Stimulated activated CD4-positive, alpha-beta T cell treated with anti-CD3 and anti-CD28 coated beads, Interleukin-2, amount 100 ng/mL, for 4 hours (primary cell): ENCODE measurements around the gene LTBP1.
"Not testable (repeated sequence)": the region's sequence is repeated elsewhere in the genome, so short reads cannot be mapped to it uniquely, and the experiment has no call there.

Experiments
- DNase-seq: peaks from one replicate; pipeline ENCODE4 v3.0.0-alpha.2; 2020; ENCODE audit warnings: low read depth

Gene LTBP1

GRCh38 chr2:33430856-33431255 is 484.1 kb downstream of the LTBP1 start:
- DNase-seq = no peak

- no peak for DNase-seq
Observed at GRCh38 chr2:33432871-33433270, 486.1 kb downstream of the LTBP1 start.

GRCh38 chr2:33433279-33434235 is 486.8 kb downstream of the LTBP1 start:
- DNase-seq = no peak

- no peak for DNase-seq
Observed at GRCh38 chr2:33435518-33435917, 488.8 kb downstream of the LTBP1 start.

GRCh38 chr2:33436083-33436482 is 489.3 kb downstream of the LTBP1 start:
- DNase-seq = no peak

GRCh38 chr2:33437297-33437696 is 490.5 kb downstream of the LTBP1 start:
- no peak for DNase-seq

GRCh38 chr2:33437815-33438214 is 491.1 kb downstream of the LTBP1 start:
- DNase-seq = no peak

- DNase-seq = no peak
Observed at GRCh38 chr2:33441235-33441810, 494.6 kb downstream of the LTBP1 start.

GRCh38 chr2:33442052-33442451 is 495.3 kb downstream of the LTBP1 start:
- DNase-seq = not testable (repeated sequence)

- no peak for DNase-seq
Observed at GRCh38 chr2:33442528-33443079, 495.9 kb downstream of the LTBP1 start.

- DNase-seq = no peak
Observed at GRCh38 chr2:33443274-33443829, 496.6 kb downstream of the LTBP1 start.

GRCh38 chr2:33444967-33445366 is 498.2 kb downstream of the LTBP1 start:
- DNase-seq = no peak

- DNase-seq = no peak
Observed at GRCh38 chr2:33448220-33448899, 501.6 kb downstream of the LTBP1 start.
